Erythroblast (primary cell): ENCODE data around the gene P2RY1.
A peak's percentile ranks its signal among the peaks of the same experiment; 100 is the strongest.

ENCODE experiments used
- DNase-seq, 2 experiments: peaks; one replicate each; lab custom pipeline; 2025; lab: John Stamatoyannopoulos, UW
- GATA1 ChIP-seq: IDR thresholded peaks from 2 replicates; pipeline ENCODE4 v1.6.1; 2011; ENCODE audit warnings: low read depth, mild to moderate bottlenecking, control low read depth, low read length, moderate library complexity
- POLR2A ChIP-seq: IDR thresholded peaks from 2 replicates; pipeline ENCODE4 v1.6.1; 2011; ENCODE audit warnings: mild to moderate bottlenecking, low read length

Gene P2RY1

GRCh38 chr3:152834776-152835600 lies at the start of gene P2RY1:
P2RY1 (plus strand) TSS chr3:152835131; CDS start chr3:152835783, 652 bp downstream.
- TF ChIP-seq POLR2A (peak; percentile 90), GATA1 (no peak)
- peak; percentile 88 to 90 for DNase-seq

- no peak for DNase-seq
- TF ChIP-seq GATA1: no peak
- TF ChIP-seq POLR2A: no peak
These were observed 47.8 kb upstream of the P2RY1 start for GRCh38 chr3:152786977-152787681.

GRCh38 chr3:152790651-152791387 lies 44.1 kb upstream of the P2RY1 start:
- no peak for DNase-seq
- no peak for TF ChIP-seq POLR2A

- DNase-seq: no peak
- TF ChIP-seq GATA1 (no peak), POLR2A (no peak)
These were observed 41.0 kb upstream of the P2RY1 start for GRCh38 chr3:152793969-152794368.

GRCh38 chr3:152797751-152798432 lies 37.0 kb upstream of the P2RY1 start:
- DNase-seq: no peak
- TF ChIP-seq POLR2A (no peak), GATA1 (no peak)

GRCh38 chr3:152811974-152812760 lies 22.8 kb upstream of the P2RY1 start:
- DNase-seq: peak; percentile 13 to 27
- TF ChIP-seq POLR2A (no peak), GATA1 (no peak)

- TF ChIP-seq POLR2A: no peak
- no peak for TF ChIP-seq GATA1
- DNase-seq: no peak
These were observed 17.5 kb upstream of the P2RY1 start for GRCh38 chr3:152817400-152817799.

GRCh38 chr3:152818027-152818426 lies 16.9 kb upstream of the P2RY1 start:
- TF ChIP-seq POLR2A (no peak), GATA1 (no peak)
- peak; percentile 35 to 81 for DNase-seq

GRCh38 chr3:152823173-152823572 lies 11.8 kb upstream of the P2RY1 start:
- TF ChIP-seq POLR2A (no peak), GATA1 (no peak)
- no peak for DNase-seq

- DNase-seq: no peak
These were observed 11.2 kb upstream of the P2RY1 start for GRCh38 chr3:152823781-152824180.

GRCh38 chr3:152825566-152825965 lies 9.4 kb upstream of the P2RY1 start:
- TF ChIP-seq GATA1 (no peak), POLR2A (no peak)

More at GRCh38 chr3:152823781-152824180, 11.2 kb upstream of the P2RY1 start:
- no peak for TF ChIP-seq POLR2A
- TF ChIP-seq GATA1: no peak

GRCh38 chr3:152826476-152826875 lies 8.5 kb upstream of the P2RY1 start:
- TF ChIP-seq POLR2A: no peak
- TF ChIP-seq GATA1: no peak
- no peak for DNase-seq

More at GRCh38 chr3:152825566-152825965, 9.4 kb upstream of the P2RY1 start:
- no peak for DNase-seq

- no peak for DNase-seq
- TF ChIP-seq GATA1 (no peak), POLR2A (no peak)
These were observed 7.6 kb upstream of the P2RY1 start for GRCh38 chr3:152827313-152827712.
